Measurements from ENCODE around the gene MKRN2OS.

Gene MKRN2OS

GRCh38 chr3:12553921-12554391 is 8.7 kb upstream of the MKRN2OS start (continued):
- TF ChIP-seq ZNF10 (tag by site-specific recombination; IDR thresholded peaks at IDR 0.05) (no peak), ZNF350 (tag by site-specific recombination; IDR thresholded peaks at IDR 0.05) (no peak), ZNF521 (tag by site-specific recombination; IDR thresholded peaks at IDR 0.05) (no peak), ZNF660 (tag by site-specific recombination; IDR thresholded peaks at IDR 0.05) (0 out of 2 replicates have a peak, but pooled peaks have one; percentile 27), ZNF571 (tag by site-specific recombination; IDR thresholded peaks at IDR 0.05) (no peak), IKZF3 (tag by site-specific recombination; IDR thresholded peaks at IDR 0.05) (peak; percentile 30; the same call in 1 of the 2 replicates), EGR2 (tag by site-specific recombination; IDR thresholded peaks at IDR 0.05; ENCODE audit: low read depth) (no peak), ZXDB (tag by site-specific recombination; IDR thresholded peaks at IDR 0.05) (peak; percentile 89), ZSCAN18 (tag by site-specific recombination; IDR thresholded peaks at IDR 0.05) (no peak), ZNF2 (tag by site-specific recombination; IDR thresholded peaks at IDR 0.05) (peak; percentile 56; the same call in 1 of the 2 replicates), TCF7L2 (IDR thresholded peaks at IDR 0.05; ENCODE audit: borderline replicate concordance, low read depth, low read length) (no peak), GLI4 (tag by site-specific recombination; IDR thresholded peaks at IDR 0.05) (no peak), SETDB1 (IDR thresholded peaks at IDR 0.05; ENCODE audit: insufficient read length, low read length) (no peak), ZFP69B (tag by site-specific recombination; IDR thresholded peaks at IDR 0.05) (0 out of 2 replicates have a peak, but pooled peaks have one; percentile 13), ZNF121 (tag by site-specific recombination; IDR thresholded peaks at IDR 0.05) (no peak), ZBTB26 (tag by site-specific recombination; optimal IDR thresholded peaks at IDR 0.05) (peak; percentile 51), ZBTB10 (tag by site-specific recombination; IDR thresholded peaks at IDR 0.05) (no peak), ZNF747 (tag by site-specific recombination; IDR thresholded peaks at IDR 0.05) (no peak), ZNF514 (tag by site-specific recombination; IDR thresholded peaks at IDR 0.05) (no peak), ZBTB6 (tag by site-specific recombination; IDR thresholded peaks at IDR 0.05) (no peak), ZNF174 (tag by site-specific recombination; IDR thresholded peaks at IDR 0.05) (no peak), REPIN1 (tag by site-specific recombination; IDR thresholded peaks at IDR 0.05; ENCODE audit: low read depth) (no peak), KLF7 (tag by site-specific recombination; IDR thresholded peaks at IDR 0.05; ENCODE audit: borderline replicate concordance) (peak; percentile 52; the same call in 1 of the 2 replicates), ZNF24 (tag by site-specific recombination; IDR thresholded peaks at IDR 0.05) (no peak), ZBTB20 (tag by site-specific recombination; IDR thresholded peaks at IDR 0.05) (peak; percentile 87), RBAK (tag by site-specific recombination; IDR thresholded peaks at IDR 0.05) (no peak)

Data from HEK293 (cell line).